HG03571 (cell line): ENCODE data around the gene SMIM43.
"Not testable (repeated sequence)": the region's sequence is repeated elsewhere in the genome, so short reads cannot be mapped to it uniquely, and the experiment has no call there.

Experiments used
- ATAC-seq: cut with Tn5 transposase; IDR thresholded peaks from one replicate; pipeline ENCODE4 v1.9.1; 2021; ENCODE audit not compliant: unreplicated experiment

The SMIM43 gene

DNA sequence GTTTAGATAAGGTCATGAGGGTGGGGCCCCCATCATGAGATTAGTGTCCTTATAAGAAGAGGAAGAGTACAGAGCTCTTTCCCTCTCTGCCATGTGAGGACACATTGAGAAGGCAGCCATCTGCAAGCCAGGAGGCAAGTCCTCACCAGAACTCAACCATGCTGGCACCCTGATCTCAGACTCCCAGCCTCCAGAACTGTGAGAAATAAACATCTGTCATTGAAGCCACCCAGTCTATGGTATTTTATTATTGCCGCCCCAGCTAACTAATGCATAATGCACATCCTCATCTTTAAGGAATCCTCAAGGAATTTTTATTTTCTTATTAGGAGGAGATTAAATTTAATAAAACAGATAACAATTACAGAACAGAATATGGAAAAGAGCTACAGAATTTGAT lies 19.4 kb upstream of the SMIM43 start:
- ATAC-seq, result no peak

DNA sequence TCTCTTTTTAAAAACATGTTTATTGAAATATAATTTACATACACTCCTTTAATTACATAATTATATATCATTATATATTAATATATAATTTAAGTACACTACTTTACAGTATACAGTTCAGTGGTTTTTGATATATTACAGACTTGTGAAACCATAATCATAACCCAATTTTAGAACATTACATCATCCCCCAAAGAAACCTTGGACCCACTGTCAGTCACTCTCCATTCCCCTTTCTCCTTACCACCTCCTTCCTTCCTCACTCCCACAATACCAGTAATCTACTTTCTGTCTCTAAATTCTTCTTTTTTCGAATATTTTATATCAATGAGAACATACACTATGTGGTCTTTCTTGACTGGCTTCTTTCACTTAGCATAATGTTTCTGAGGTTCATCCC lies 18.2 kb upstream of the SMIM43 start:
- no peak for ATAC-seq

DNA sequence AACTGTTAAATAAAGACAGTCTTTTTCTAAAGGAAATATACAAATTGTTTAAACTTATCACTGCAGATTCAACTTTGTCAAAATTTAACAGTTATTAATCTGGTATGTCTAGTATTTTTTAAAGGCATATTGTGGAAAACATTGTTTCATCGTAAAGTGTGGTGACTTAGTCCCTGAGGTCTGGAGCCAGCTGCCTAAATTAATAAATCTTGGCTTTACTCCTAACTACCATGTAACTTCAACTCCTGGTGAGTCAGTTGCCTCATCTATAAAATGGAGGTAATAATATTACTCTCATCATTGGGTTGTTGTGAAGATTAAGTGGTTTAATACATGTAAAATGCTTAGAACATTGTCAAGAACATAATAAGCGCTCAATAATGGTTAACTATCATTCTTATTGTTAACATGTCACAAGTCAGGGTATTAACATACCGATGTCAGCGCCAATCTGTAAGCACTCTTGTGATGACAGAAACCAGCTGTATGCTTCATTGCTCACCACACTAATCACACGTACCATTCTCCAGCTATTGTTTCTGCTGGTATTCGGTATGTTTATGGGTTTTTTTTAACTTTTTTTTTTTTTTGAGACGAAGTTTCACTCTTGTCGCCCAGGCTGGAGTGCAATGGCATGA lies 14.1 kb upstream of the SMIM43 start:
- ATAC-seq, result no peak

DNA sequence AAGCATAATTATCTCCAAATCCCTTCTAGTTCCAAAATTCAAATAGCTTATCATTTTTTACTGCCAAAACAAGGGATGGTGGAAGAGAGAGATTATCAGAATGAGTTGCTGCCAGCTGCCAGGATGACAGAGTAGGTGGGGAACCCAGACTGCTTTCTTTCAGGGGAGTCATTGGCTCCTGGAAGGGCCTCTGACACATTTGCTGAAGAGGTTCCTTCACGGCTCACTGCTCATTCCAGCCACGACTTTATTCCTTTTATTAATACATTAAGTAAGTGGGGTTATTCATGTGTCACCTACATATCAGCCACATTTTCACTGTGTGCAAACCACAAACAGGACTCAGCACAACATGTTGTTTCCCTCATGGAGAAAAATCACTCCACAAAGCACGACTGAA lies 12.7 kb upstream of the SMIM43 start:
- ATAC-seq, result no peak

DNA sequence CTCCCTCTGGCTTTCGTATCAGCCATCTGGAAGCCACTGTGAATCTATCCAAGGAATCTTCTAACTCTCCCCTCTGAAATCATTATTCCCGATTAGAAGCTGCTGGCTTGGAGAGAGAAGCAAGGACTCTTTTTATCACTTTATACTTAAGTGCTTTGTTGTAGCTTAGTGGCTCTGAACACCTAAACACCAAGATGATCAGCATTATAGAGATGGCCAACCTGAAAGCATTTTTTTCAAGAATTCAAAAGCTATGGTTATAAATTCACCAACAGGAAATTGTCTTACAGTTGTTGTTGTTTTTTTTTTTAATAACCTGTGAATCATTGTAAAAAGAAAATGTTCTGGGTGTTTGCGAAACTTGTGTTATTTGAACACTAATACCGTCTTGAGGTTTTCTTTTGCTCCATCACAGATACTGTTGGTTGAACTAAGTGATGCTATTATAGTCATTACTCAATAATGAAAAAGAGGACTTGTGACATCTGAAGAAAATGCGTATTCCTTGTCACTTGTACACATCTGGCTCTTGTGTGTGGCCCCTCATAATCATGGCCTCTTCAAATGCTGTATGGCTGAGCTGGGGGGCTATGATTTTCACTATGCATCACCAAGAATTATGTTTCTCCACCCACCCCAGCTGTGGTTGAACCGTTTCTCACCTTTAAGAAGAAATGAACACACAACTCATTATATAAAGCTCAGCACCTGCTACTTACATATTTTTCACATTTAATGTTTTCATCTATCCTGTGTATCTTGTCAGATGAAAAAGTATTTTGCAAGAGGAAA lies 11.8 kb upstream of the SMIM43 start:
- no peak for ATAC-seq

DNA sequence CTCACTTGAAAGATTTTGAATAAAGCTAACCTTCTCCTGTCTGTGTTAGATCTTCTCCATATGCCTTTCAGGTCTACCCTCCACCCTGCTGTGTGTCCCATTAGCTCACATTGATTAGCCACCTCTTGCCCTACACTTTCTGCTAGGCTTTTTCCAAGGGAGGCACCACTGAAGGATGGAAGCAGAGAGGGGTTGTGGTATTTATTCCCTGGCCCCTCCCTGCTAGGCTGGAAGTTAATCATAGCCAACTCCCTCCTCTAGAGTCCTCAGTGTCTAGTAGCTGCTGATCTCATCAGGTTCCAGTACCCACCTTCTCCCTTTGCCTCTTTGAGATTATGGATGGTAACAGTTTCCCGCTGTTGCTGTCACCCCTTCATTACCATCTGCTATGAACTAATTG lies 8.9 kb upstream of the SMIM43 start:
- ATAC-seq, result no peak

DNA sequence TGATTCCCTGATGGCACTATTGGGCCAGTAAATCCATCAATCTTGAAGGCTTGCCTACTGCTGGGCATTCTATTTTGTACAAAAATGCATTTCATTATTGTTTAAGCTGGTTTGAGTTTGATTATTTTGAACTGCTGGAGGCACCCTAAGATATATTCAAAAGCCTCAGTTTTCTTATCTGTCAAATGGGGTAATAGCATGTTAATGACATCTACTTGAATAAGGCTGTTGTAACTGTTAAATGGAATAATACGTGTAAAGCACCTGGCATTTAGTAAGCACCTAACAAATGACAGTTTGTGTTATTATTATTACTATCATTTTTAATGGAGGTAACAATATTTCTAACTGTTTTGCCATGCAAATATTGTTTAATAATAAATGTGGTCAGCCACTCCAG lies 6.9 kb upstream of the SMIM43 start:
- no peak for ATAC-seq

DNA sequence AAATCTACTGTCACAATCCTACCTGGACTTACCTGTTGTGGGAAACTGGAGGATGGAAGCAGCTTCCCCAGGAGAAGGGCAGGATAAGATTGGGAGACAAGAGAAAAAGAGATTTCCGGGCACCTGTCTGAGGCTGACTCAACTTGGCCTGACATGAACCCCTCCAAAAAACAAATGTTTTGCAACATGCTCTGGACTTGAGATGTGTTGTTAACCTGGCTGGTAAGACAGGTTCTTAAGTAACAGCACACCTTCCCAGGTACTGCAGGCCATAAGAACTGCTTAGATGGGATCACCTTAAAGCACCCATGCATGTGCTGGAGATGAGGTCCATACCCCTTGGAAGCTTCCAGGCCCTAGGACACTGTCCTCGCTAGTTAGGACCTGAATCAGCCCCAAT lies 4.4 kb upstream of the SMIM43 start:
- ATAC-seq, result no peak

DNA sequence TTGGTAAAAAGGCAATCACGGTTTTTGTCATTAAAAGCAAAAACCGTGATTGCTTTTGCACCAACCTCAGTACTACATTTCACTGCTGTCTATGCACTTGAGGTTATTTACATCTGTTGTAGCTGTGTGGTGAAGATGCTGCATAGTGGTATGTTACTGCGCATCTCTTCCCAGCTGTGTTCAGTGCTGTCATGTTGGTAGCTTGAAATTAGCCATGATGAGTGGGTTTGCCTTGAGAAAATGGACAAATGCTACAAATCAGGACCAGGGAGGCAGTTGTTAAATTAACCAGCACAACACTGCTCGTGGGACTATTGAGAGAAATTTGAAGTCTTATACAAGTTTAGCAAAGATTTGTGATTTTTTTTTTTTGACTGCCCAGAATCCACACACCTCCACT lies 2.2 kb upstream of the SMIM43 start:
- ATAC-seq, result no peak

DNA sequence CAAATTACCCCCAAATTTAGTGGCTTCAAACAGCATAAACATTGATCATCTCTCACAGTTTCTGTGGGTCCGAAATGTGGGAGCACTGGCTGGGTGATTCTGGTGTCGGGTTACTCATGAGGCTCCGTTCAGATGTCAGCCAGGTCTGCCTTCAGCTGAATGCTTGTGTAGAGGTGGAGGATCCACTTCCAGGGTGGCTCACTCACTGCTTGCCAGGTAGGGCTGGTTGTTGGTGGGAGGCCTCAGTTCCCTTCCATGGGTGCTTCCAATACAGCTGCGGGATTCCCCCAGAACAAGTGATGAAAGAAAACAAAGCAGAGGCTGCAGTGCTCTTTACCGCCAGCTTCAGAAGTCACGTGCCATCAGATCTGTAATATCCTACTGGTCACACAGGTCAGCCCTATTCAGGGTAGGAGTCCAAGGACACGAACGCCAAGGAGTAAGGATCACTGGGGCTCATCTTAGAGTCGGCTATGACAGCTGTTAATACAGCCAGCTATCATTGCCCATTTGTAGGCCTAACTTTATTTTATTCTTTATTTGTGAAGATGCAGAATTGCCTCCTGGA lies 1.1 kb upstream of the SMIM43 start:
- ATAC-seq, result no peak

DNA sequence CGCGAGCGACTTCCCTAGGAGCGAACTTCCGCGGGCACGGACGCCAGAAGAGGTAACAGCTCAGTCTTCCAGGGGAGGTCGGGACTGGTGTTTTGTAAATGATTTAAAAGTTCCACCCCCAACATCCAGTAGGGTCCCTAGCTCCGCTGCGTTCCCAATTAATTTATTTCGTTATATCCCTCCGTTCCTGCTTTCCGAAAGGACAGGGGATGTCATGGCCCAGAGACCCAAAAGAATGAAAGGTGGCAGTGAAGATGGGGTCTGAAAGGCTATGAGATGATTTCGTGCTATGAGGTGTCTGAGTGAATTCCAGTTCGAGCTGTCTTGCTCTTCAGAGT lies 373 bp upstream of the SMIM43 start:
- ATAC-seq, result no peak

DNA sequence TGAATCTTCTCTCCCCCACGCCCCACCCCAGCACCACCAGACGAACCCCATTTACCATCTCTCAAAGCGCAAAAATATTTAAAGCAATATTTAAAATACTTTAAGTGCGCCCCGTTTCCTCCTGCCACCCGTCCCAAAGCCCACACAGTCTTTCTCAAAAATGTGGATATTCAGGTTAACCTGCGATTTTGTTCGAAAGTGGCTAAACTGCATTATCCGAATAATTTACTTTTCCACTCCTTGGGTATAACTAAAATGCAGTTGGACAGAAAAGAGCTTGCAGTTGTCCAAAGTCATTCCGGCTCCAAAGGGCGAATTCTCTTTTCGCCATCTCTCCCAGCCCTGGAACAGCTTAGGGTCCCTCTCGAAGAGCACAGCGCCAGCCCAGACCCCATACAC lies 662 bp downstream of the SMIM43 start:
- no peak for ATAC-seq

DNA sequence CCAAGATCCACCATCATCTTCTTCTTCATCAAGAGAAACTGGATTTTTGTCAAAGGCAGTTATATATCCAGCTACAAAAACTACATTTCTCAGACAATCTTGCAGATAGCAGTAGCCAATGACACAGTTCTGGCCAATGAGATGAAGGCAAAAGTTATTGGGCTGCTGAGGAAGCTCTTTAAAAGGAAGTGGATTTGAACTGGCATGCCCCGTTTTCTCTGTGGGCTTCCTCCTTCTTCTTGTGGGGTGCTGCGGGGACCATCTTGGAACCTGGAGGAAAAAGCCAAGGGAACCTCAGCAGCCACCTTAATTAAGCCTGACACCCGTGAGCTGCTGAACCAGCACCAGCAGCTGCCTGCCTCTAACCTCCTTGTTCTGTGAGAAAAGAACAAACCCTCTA lies 4.8 kb downstream of the SMIM43 start:
- no peak for ATAC-seq

DNA sequence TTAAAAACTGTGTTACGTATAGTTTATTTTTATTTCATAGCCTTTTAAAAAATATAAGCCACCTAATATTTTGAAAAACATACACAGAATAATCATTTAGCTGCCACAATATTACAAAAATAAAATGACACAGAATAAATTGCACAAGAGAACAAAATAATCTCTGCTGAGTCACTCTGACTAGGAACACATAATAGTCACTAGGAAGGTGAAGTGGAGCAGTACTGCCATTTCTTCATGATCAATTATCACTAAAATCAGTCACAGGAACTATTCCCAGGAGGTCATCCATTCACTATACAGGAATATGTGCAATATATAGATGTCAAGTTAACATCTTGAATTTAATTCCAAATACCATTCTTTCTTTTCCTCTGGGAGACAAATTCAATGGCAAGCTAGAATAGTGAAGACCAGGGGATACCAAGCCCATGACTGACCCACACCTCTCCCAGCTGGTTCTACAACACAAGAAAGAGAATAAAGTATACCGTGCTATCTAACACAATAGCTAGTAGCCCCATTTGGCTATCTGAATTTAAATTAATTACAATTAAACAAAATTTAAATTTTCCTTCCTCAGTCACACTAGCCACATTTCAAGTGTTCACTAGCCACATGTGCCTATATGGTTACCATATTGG lies 5.9 kb downstream of the SMIM43 start:
- no peak for ATAC-seq

DNA sequence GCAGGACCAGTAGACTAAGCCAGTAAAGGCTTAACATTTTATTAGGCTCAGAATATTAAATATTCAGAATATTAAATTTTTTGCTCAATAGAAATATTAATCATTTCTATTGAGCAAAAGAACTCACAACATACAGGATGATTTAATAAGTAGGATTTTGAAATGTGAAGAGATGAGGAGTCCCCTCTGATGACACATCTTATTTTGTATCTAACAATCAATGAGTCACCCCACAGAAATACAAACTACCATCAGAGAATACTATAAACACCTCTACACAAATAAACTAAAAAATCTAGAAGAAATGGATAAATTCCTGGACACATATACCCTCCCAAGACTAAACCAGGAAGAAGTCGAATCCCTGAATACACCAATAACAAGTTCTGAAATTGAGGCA lies 12.8 kb downstream of the SMIM43 start:
- not testable (repeated sequence) for ATAC-seq

DNA sequence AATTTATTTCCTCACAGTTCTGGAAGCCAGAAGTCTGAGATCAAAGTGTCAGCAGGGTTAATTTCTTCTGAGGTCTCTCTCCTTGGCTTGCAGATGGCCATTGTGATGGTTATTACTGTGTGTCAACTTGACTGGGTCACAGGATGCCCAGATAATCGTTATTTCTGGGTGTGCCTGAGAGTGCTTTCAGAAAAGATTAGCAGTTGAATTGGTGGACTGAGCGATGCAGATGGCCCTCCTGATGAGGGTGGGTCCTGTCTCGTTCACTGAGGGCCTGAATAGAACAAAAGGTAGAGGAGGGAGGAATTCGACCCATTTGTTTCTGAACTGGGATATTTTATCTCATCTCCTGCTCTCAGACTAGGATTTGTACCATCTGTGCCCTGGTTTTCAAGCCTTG lies 15.7 kb downstream of the SMIM43 start:
- ATAC-seq, result no peak

DNA sequence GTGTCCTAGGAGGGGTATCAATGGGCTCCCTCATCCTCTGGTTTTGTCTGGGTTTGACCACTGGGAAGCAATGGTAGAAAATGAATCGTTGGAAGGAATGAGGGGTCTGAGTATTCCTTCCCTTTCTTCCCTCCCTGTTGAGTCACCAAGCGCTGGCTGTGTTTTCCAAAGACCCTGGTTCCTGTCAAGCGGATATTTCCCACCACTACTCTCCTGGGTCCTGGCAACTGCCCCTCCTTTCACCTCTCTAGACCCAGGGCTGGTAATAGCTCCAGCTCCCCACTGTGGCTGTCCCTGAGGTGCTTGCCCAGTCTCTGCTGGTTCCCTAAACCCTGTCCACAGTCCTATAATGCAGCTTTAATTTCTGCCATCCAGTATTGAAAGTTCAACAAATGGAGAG lies 22.2 kb downstream of the SMIM43 start:
- ATAC-seq, result no peak

DNA sequence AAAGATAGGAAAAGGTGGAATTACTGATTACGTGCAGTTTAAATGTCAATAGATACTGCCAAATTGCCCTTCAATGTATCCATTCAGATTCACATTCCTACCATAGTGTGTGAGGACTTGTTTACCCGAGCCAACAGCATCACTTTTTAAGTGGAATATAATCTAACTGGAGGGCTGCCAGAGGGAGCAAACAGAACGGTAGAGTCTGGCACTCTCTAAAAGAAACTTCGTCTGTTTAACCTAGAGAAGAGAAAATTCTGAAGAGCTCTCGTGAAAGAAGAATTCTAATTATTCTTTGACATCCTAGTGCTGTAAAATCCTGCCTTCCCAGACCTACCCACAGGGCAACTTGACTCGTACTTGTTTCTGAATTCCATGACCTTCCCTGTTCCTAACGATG lies 23.2 kb downstream of the SMIM43 start:
- ATAC-seq, result no peak

DNA sequence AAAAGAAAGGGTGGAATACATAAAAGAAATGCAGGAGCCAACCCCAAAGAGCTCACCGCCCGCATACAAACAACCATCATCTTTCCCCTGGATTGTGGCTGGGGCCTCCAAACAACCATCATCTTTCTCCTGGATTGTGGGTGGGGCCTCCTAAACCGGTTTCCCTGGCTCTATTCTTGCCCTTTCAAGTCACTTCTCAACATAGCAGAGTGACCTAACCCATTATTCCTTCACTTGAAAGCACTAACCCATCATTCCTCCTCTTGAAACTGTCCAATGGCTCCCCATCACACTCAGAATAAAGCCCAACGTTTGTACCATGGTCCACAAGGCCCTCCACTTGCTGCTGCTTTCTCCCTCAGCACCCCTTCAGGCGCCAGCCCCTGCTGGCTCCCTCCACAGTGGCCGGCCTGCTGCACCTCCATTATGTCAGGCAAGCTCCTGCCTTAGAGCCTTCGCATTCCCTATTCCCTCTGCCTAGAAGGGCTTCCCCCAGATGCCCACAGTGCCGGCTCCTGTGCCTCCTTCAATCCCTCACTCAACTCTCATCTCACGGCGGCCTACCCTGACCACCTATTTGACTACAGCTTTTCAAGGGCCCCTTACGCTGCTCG lies 24.1 kb downstream of the SMIM43 start:
- no peak for ATAC-seq

DNA sequence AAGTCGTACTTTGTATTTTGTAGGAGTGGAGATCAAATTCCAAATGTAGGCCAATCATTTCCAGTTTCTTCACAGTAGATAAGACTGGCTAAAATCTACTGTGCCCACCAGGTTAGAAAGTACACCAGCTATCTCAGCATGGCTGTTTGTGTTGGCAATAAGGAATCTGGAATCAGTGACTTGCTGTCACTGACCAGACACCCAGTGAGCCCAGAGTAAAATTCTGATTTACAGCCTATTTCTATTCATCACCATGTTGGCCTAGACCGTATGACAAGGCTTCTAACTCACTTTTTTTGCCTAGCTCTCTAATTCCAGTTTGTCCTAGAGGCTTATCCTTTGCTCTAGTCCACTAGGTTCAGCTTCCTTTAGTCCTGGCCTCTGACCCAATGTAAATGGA lies 25.4 kb downstream of the SMIM43 start:
- ATAC-seq, result no peak

DNA sequence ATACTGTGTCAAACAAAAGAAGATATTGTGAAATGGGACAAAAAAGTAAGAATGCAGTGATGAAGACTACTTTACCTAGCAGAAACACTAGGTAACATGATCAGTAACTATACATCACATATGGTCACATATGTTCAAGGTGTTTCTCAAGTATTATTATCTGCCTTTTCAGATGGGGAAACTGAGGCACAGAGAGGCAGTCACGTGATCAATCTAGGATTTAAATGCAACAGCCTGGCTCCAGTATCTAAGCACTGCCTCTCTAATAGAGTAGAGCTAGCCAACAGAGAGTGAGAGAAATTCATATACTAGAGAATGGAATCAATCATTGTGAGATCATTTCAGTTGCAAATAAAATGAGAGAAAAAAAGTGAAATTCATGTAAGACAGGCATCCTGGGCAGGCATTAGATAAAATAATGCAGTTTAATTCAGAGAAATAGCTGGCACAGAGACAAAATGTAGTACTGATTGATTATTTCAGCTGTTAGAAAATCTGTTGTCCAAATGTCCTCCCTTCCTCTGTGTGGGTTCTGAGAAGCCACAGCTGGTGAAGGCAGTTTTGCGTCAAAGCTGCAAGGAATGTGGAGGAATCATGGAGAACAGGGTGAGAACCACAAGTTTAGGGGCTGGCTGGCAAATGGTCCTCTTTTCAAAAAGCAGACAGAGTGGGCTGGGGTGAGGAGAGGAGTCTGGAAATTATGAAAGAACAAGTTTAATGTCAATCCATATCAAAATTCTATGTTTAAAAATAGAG lies 26.0 kb downstream of the SMIM43 start:
- no peak for ATAC-seq
